Embryonic facial prominence (tissue), 1 donor: ENCODE results near the gene NRG3.

Source experiments
- DNase-seq: peaks from one replicate; pipeline ENCODE4 v3.0.0-alpha.2; 2016; ENCODE audit errors: extremely low spot score

Gene NRG3

DNA sequence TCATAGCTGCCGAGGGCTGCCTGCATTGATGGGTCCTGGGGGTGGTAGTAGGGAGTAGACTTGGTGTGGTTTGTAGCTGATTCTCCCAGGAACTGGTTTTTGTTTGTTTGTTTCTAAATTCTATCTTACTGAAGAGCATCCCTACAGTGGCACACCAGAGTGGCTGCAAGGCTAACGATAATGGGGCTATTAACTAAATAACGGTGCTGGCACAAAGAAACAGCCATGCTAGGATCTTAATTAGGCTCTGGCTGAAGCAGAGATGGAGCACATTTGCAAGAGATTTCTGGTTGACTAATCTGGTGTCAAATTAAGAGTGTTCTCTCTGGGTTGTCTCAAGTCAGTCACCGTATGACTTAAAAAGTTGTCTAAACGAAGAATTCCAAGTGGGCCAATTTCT is 590.0 kb downstream of the NRG3 start:
- no peak for DNase-seq

DNA sequence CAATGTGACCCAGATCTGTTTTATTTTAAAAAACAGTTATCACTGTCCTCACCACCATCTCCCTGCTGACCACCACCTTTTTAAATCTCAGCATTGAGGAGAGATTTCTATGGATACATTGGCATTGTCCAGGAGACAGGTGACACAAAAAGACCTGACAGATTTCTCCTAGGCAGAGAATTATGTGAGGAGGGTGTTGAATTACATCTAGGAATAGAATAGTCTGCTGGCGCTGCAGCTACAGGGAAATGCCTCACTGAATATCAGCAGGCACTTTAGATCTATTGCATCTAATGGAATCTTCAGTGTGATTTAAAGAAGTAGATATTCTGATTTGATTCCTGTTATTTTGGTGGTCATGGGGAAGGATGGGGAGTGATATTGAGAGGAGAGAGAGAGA is 593.5 kb downstream of the NRG3 start:
- DNase-seq: no peak

GRCh38 chr10:82472406-82473335 is 597.7 kb downstream of the NRG3 start:
- DNase-seq: no peak

- no peak for DNase-seq
Measured at GRCh38 chr10:82477776-82478175, 602.8 kb downstream of the NRG3 start.

GRCh38 chr10:82492647-82493046 is 617.7 kb downstream of the NRG3 start:
- no peak for DNase-seq

- DNase-seq: no peak
Measured at GRCh38 chr10:82496114-82496513, 621.1 kb downstream of the NRG3 start.

GRCh38 chr10:82497439-82497838 is 622.4 kb downstream of the NRG3 start:
- DNase-seq: no peak

DNA sequence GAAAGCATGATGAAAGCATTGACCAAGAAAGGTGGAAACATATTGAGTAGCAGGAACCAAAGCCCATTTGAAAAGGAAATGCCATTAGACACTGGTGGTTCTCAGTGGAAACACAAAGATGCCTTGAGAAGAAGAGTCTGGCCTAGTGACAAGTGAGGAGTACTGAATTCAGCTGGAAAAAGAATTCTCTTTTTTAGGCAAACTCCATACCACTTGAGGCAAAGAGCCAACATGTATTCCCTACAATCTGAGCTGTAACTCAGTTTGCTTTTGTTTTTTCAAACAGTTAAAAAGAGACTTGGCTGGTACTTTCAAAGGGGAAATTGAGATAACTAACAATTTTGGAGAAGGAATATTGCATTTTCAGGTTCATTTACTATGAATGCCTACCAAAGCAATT is 624.0 kb downstream of the NRG3 start:
- no peak for DNase-seq

DNA sequence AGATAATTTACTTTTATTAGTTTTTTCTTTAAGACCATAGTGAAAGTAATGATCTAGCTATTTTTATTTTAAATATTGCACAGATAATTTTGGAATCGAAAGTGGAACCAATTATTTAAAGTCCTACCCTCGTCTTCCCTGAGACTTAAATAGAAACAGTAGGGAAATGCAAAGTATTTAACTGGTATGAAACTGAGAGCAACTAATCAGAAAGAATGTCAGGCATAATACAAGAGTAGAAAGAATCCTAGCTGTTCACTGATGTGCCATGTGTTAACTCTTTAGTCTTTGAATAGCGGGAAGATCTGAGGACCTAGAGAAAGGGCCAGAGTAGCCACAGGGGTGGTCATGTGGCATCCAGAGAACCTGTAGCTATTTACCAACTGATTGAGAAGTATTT is 630.0 kb downstream of the NRG3 start:
- DNase-seq: no peak

DNA sequence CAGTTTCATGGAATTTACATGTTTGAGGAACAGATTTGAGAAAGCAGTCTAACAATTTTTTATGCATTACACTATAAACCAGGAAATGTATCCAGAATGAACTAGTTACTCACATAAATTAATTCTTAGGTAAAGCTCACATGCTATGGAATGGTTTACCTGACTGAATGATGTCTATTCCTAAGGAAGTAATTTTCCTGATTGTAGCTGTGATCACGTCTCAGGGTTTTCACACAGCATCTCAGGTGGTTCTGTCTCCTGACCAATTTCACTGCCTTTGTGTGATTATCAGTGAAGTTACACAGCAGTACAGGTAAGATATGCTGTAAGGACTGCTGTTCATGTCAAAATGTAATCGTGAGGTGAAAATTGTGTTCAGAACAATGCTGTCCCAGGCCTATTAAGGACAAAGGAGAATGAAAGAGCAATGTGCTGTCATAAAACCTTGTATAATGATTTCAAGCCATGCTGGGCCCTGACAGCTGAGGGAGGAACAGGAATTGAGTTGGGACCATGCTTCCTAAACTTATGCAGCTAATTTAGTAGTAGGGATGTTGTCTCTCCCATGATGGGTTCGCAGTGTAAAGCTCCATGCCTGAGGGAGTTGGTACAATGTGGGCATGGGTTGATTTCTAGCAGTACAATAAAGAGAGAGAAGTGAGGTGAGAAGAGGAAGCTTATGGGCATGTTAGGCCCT is 631.8 kb downstream of the NRG3 start:
- no peak for DNase-seq

DNA sequence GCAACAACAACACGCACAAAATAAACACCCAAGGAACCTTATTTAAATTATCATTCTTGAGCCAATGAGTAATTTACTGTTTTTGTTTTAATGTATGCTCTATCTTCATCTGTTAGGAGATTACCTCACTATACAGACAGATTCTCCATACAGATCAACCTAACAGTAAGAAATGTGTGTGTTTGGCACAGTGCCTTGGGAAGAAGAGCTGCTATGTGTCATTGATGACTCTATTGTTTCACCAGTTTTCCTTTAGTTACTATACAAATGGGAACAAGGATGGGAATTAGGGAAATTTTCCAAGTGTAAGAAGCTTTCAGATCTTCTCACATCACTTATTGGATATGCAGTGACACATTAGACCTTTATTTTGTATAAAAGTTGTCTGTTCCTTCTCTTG is 640.3 kb downstream of the NRG3 start:
- DNase-seq: no peak

- DNase-seq: no peak
Measured at GRCh38 chr10:82529062-82529461, 654.1 kb downstream of the NRG3 start.

DNA sequence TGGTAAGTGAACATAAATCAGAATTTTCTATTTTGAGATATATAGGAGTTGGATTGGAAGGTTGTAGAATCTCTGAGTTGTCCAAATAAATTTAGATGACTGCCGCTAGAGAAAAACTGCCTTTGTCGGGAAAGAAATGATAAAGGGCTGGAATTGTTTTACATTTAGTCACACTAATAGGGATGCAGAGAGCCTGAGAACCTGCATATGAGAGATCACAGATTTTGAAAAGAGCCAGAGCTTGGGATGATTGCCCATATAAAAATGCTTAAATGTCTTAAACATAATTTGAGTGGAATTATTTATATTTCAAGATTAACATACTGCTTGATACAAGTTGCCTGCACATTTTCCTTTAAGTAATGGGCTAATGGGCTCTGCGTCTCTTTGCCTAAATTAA is 660.5 kb downstream of the NRG3 start:
- DNase-seq: no peak

DNA sequence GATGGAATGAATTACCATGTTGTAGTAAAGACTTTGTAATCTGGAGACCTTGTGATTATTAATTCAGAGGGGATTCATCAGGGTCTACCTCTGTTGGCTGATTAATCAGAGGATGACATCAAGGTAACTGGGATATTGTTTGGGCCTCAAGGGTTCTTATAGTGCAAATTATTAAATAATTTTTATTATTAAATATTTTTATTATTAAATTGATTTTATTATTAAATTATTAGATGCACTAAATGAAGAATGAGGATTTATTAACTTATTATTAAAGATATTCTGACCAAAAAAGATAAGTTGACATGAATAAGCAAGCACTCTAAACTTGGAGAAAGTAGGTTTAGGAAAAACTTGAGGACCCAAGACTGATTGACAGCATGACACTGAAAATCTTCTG is 661.7 kb downstream of the NRG3 start:
- no peak for DNase-seq

DNA sequence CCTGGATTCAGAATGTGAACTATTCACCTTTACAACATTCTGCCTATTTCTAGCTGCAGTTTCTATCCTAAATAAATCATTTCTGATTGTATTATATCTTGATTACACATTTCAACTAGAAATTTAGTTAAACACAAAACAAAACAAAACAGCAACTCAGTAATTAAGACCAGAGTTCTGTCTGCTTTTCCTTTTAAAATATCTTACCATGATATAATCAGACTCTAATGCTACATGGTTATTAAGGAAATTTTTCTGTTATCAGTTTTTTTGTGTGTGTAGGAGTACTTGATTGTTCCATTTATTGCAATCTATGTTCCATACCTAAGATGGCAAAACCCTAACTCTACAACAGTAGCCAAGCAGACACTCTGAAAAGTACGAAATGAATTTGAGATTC is 663.3 kb downstream of the NRG3 start:
- DNase-seq: no peak

- DNase-seq: no peak
Measured at GRCh38 chr10:82543631-82544030, 668.6 kb downstream of the NRG3 start.

DNA sequence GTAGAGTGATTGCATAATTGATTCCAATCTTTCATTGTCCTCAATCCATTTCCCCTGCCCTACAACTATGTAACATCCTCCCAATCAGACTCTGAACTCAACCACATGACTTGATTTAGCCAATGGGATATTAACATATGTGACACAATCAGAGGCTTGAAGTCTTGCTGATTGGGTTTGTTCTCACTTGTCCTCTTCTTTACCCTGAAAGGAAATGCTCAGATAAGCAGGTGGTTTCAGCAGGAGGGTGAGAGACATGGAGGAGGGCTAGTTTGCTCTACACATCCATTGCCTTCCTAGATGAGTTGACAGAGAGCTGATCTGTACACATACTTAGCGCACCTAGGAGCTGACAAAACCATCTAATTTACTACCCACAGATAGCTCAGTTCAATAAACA is 669.4 kb downstream of the NRG3 start:
- no peak for DNase-seq

DNA sequence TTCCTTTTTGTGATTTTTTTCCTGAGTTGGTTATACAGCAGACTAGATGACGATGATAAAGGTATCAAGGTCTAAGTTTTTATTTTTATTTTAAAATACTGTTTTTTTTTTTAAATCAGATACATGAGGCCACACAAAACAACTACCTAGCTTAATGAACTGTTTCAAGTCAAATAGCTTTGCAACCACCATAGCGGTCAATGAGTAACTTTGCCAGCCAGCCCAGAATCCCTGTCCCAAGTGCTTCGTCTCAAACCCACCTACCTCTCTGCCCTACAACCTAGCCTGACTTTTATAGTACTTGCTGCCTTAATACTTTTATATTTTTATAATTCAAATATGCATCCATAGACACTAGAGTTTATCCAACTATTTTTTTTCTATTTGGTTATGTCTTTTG is 676.5 kb downstream of the NRG3 start:
- DNase-seq: no peak

- no peak for DNase-seq
Measured at GRCh38 chr10:82552267-82552666, 677.3 kb downstream of the NRG3 start.

DNA sequence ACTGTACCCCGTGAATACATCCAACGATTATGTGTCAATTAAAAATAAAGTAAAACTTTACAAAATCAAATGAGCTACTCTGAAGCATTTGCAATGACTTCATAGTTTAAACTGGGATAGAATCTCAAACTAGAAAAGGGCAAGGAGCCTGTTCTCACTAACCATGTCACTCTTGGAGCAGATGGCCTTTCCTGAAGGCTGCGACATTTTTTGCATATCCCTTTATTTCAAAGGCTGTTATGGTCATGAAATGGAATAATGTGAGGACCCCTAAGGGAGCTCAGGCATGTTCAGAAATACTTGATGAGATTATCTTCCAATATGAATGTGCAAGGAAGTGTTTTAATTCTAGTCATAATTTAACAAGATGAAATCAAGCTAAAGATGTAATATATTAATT is 679.4 kb downstream of the NRG3 start:
- DNase-seq: no peak

GRCh38 chr10:82558014-82558607 is 683.1 kb downstream of the NRG3 start:
- no peak for DNase-seq

GRCh38 chr10:82564353-82565196 is 689.6 kb downstream of the NRG3 start:
- DNase-seq: no peak
